Liver (tissue), 9 donors: ENCODE measurements around the gene VAV3. TPM values are rescaled to one million over a fixed set of nuclear protein-coding genes. Genes with fewer than 3 reads are reported as not detected.
A peak's percentile ranks its signal among the peaks of the same experiment; 100 is the strongest.

ENCODE experiments used
- DNase-seq: peaks from one replicate; pipeline ENCODE4 v3.0.0-alpha.2; 2017; ENCODE audit warnings: low spot score
- H3K27ac ChIP-seq, 2 donors: one replicate each; pipeline ENCODE4 v1.7.0; 2013; ENCODE audit warnings: inconsistent platforms in 2 of 2, low read length in 2 of 2, control low read depth in 1 of 2, low read depth in 1 of 2, mild to moderate bottlenecking in 1 of 2
- H3K27me3 ChIP-seq, 4 donors: one replicate each; pipeline versions ENCODE4 v1.6.1 to v1.7.0; 2013; ENCODE audit warnings: low read length in 3 of 4, inconsistent platforms in 1 of 4, mild to moderate bottlenecking in 1 of 4, moderate library complexity in 1 of 4; ENCODE audit not compliant: control insufficient read depth in 4 of 4, insufficient read depth in 4 of 4
- H3K36me3 ChIP-seq, 4 donors: one replicate each; pipeline versions ENCODE4 v1.6.1 to v1.7.0; 2013; ENCODE audit warnings: low read length in 3 of 4, mild to moderate bottlenecking in 3 of 4, low read depth in 1 of 4, moderate library complexity in 1 of 4; ENCODE audit not compliant: control insufficient read depth in 4 of 4, insufficient read depth in 3 of 4
- H3K4me1 ChIP-seq, 4 donors: one replicate each; pipeline versions ENCODE4 v1.6.1 to v1.7.0; 2013; ENCODE audit warnings: low read length in 3 of 4, mild to moderate bottlenecking in 3 of 4, moderate library complexity in 1 of 4; ENCODE audit not compliant: control insufficient read depth in 4 of 4, insufficient read depth in 4 of 4
- H3K4me3 ChIP-seq, 3 donors: one replicate each; pipeline versions ENCODE4 v1.6.1 to v1.7.0; 2013; ENCODE audit warnings: low read length in 3 of 3, control low read depth in 1 of 3, low read depth in 1 of 3, mild to moderate bottlenecking in 1 of 3
- H3K9ac ChIP-seq, 2 donors: one replicate each; pipeline ENCODE4 v1.7.0; 2013; ENCODE audit warnings: low read length in 2 of 2, mild to moderate bottlenecking in 2 of 2, moderate library complexity in 2 of 2, control low read depth in 1 of 2, low read depth in 1 of 2
- H3K9me3 ChIP-seq, 4 donors: one replicate each; pipeline versions ENCODE4 v1.6.1 to v1.7.0; 2013; ENCODE audit warnings: low read length in 3 of 4; ENCODE audit not compliant: control insufficient read depth in 4 of 4
- CTCF ChIP-seq: fragments of 150-350 bp; IDR thresholded peaks from 2 replicates; pipeline ENCODE4 v1.5.1; 2017; ENCODE audit warnings: improper control_type of control experiment, low read depth, low read length; ENCODE audit not compliant: missing input control
- EGR1 ChIP-seq, 2 donors: IDR thresholded peaks; 2 replicates each; pipeline ENCODE4 v1.6.1; 2016 to 2018; ENCODE audit warnings: antibody characterized with exemption in 2 of 2, low read depth in 2 of 2
- FOXA1 ChIP-seq: IDR thresholded peaks from 2 replicates; pipeline ENCODE4 v1.6.1; 2016; ENCODE audit warnings: antibody characterized with exemption
- GABPA ChIP-seq, 2 donors: IDR thresholded peaks in 1 of 2; conservative IDR thresholded peaks in 1 of 2; 2 replicates each; pipeline ENCODE4 v1.6.1; 2016; ENCODE audit warnings: antibody characterized with exemption in 2 of 2, mild to moderate bottlenecking in 1 of 2, moderate library complexity in 1 of 2
- HNF4A ChIP-seq, 2 donors: conservative IDR thresholded peaks; 2 replicates each; pipeline ENCODE4 v1.6.1; 2016; ENCODE audit warnings: antibody characterized with exemption in 2 of 2, mild to moderate bottlenecking in 2 of 2
- JUND ChIP-seq, 2 donors: IDR thresholded peaks; 2 replicates each; pipeline ENCODE4 v1.6.1; 2016; ENCODE audit warnings: antibody characterized with exemption in 2 of 2
- MAX ChIP-seq: IDR thresholded peaks from 2 replicates; pipeline ENCODE4 v1.6.1; 2016; ENCODE audit warnings: antibody characterized with exemption
- NR2F2 ChIP-seq: IDR thresholded peaks from 2 replicates; pipeline ENCODE4 v1.6.1; 2016; ENCODE audit warnings: antibody characterized with exemption
- RAD21 ChIP-seq, 2 donors: IDR thresholded peaks; 2 replicates each; pipeline ENCODE4 v1.6.1; 2016; ENCODE audit warnings: antibody characterized with exemption in 2 of 2, mild to moderate bottlenecking in 2 of 2
- REST ChIP-seq: IDR thresholded peaks from 2 replicates; pipeline ENCODE4 v1.6.1; 2016; ENCODE audit warnings: antibody characterized with exemption, mild to moderate bottlenecking
- RXRA ChIP-seq, 2 donors: IDR thresholded peaks; 2 replicates each; pipeline ENCODE4 v1.6.1; 2017 to 2018; ENCODE audit warnings: antibody characterized with exemption in 2 of 2, mild to moderate bottlenecking in 1 of 2
- SP1 ChIP-seq: IDR thresholded peaks from 2 replicates; pipeline ENCODE4 v1.6.1; 2018; ENCODE audit warnings: antibody characterized with exemption, mild to moderate bottlenecking
- TAF1 ChIP-seq: conservative IDR thresholded peaks from 2 replicates; pipeline ENCODE4 v1.6.1; 2016; ENCODE audit warnings: antibody characterized with exemption, mild to moderate bottlenecking
- ZBTB33 ChIP-seq: IDR thresholded peaks from 2 replicates; pipeline ENCODE4 v1.6.1; 2016; ENCODE audit warnings: antibody characterized with exemption
- WGBS: extraction: QIAGEN DNeasy Blood & Tissue Kit; methylation state at CpG from one replicate; pipeline ENCODE4 v1.1.7; 2013; 5-methylcytosine and 5-hydroxymethylcytosine counted together
- polyA plus RNA-seq, 2 donors: library from polyadenylated mRNA; stranded (reverse) in 1 of 2; unstranded in 1 of 2; fragments of 200-250 nt in 1 of 2; fragments of >200 nt in 1 of 2; fragmentation: Nextera tagmentation in 1 of 2; extraction: Ambion mirVana in 1 of 2; gene quantifications; one replicate each; pipeline versions ENCODE4 v1.2.1 to v1.2.3, GENCODE V29; 2013 to 2015
- total RNA-seq, 2 donors: library from RNA; depleted of rRNA; stranded (reverse); fragments of >200 nt; gene quantifications; one replicate each; pipeline ENCODE4 v1.2.3, GENCODE V29; 2014
- TF ChIP-seq, protein P1 (sequence below): IDR thresholded peaks from 2 replicates; pipeline ENCODE4 v1.6.1; 2016; ENCODE audit warnings: antibody characterized with exemption
- donor health status: healthy.
- donor health status: healthy.
- donor health status: healthy.
- donor health status: healthy.
- donor health status: healthy.

VAV3 gene
- total and polyA plus RNA-seq, 4 donors, result 0.46 to 4.8 (median 2.7) TPM

DNA sequence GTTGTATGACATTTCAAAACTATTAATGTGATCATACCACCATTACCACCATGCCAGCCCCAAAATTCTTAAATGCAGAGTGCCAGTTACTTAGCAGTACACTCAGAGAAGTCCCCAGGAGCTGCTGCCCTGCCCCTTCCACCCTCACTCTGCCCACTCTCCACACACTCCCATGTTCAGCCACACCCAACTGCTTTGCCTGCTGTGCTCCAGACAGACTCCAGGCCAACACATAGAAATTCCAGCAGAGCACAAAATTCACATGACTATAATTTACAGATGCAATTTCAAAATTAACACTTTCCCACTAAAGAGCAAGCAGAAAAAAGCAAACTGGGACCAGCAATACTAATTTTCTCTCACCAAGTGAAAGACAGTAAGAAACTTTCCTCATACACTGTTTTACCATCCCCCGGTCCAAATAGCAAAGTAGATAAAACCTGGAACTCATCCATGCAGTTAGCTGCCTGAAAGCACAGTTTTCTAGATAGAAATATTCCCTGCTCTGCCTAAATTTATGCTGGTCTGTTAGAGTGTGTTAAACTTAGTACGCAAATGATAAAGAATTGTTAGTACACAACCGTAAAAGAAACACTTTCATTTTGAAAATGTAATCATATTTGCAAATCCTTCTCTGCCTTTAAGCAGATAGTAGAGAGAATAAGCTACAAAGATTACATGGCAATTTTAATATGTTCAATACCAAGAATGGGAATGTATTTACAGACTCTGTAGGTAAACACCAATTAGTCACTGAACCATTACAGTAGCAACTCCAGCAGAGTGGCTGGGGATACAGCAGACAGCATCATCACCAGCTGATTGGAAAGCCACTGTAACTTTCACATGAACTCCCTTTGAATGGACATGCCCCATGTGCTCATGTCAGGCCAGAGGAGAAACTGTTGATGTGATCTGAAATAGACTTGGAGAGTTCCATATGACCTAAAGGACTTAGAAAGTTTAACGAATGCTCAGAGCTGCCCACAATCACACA is 176.5 kb downstream of the VAV3 start:
- Histone ChIP-seq H3K4me3 (no peak overlapping the region), H3K4me1 (no peaks in the 10 kb centered on the region), H3K9me3 (no peaks in the 10 kb centered on the region), H3K27me3 (no peaks in the 10 kb centered on the region), H3K36me3 (no peaks in the 10 kb centered on the region), H3K27ac (no peak overlapping the region), H3K9ac (no peak overlapping the region)
- WGBS, result 52% methylated on average over 4 of the region's 4 CpGs
- no peak for DNase-seq
- TF ChIP-seq JUND (IDR thresholded peaks at IDR 0.05) (no peak), MAX (no peak), RAD21 (IDR thresholded peaks at IDR 0.05) (no peak), RXRA (IDR thresholded peaks at IDR 0.05) (no peak), NR2F2 (no peak), FOXA1 (no peak), EGR1 (IDR thresholded peaks at IDR 0.05; ENCODE audit: low read depth in 2 of 2) (no peak), HNF4A (conservative IDR thresholded peaks at IDR 0.05) (no peak), CTCF (no peak), SP1 (no peak), GABPA (IDR thresholded peaks at IDR 0.05 in 1 of 2, conservative IDR thresholded peaks at IDR 0.05 in 1 of 2) (no peak), REST (no peak)
- TF ChIP-seq, protein P1, sequence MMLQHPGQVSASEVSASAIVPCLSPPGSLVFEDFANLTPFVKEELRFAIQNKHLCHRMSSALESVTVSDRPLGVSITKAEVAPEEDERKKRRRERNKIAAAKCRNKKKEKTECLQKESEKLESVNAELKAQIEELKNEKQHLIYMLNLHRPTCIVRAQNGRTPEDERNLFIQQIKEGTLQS, result no peak

- 74% methylated on average over 2 of the region's 2 CpGs for WGBS
- TF ChIP-seq, protein P1, result no peak
- TF ChIP-seq ZBTB33 (no peak), TAF1 (no peak), RAD21 (IDR thresholded peaks at IDR 0.05) (peak in 1 of 2 donors; percentile 11), GABPA (IDR thresholded peaks at IDR 0.05 in 1 of 2, conservative IDR thresholded peaks at IDR 0.05 in 1 of 2) (no peak)
- no peak overlapping the region for H3K27ac ChIP-seq
- H3K36me3 ChIP-seq, result no peaks in the 10 kb centered on the region
- H3K9ac ChIP-seq, result no peak overlapping the region
- H3K27me3 ChIP-seq, result no peaks in the 10 kb centered on the region
- DNase-seq, result no peak
- H3K9me3 ChIP-seq, result no peaks in the 10 kb centered on the region
- no peak overlapping the region for H3K4me3 ChIP-seq
- no peaks in the 10 kb centered on the region for H3K4me1 ChIP-seq
These were observed 177.7 kb downstream of the VAV3 start for GRCh38 chr1:107787299-107787698.
